WTC11 (cell line): ENCODE measurements around the gene SORL1. TPM values are rescaled to one million over a fixed set of nuclear protein-coding genes. Genes with fewer than 3 reads are reported as not detected.

Experiments used
- ATAC-seq: fragments of 200-7000 bp; cut with Tn5 transposase; 2 replicates; pipeline ENCODE4 v1.10.0; 2021; ENCODE audit warnings: mild to moderate bottlenecking, moderate library complexity
- CTCF ChIA-PET: fragments of 300-600 bp; sonication (Branson Sonifier 250); formaldehyde crosslinking; loops from one replicate; lab custom pipeline; 2021; ENCODE audit warnings: antibody characterized with exemption; lab: Charles Lee
- POLR2A ChIA-PET: fragments of 350-600 bp; sonication (Branson Sonifier 250); formaldehyde crosslinking; loops from one replicate; lab custom pipeline; 2021; ENCODE audit warnings: antibody characterized with exemption; lab: Charles Lee
- DNase-seq: peaks from one replicate; pipeline ENCODE4 v3.0.0; 2021; ENCODE audit warnings: low spot score
- H3K27ac Mint-ChIP-seq: 2 replicates; pipeline ENCODE4 v1.8.0; 2021; ENCODE audit warnings: mixed read lengths
- H3K27me3 Mint-ChIP-seq: 2 replicates; pipeline ENCODE4 v1.8.0; 2021; ENCODE audit warnings: low read depth, mild to moderate bottlenecking, moderate library complexity, mixed read lengths
- H3K36me3 Mint-ChIP-seq: 2 replicates; pipeline ENCODE4 v1.8.0; 2021; ENCODE audit warnings: mixed read lengths
- H3K4me1 Mint-ChIP-seq: 2 replicates; pipeline ENCODE4 v1.8.0; 2022; ENCODE audit warnings: mixed read lengths
- H3K4me3 Mint-ChIP-seq: 2 replicates; pipeline ENCODE4 v1.8.0; 2021; ENCODE audit warnings: mild to moderate bottlenecking, moderate library complexity, mixed read lengths
- H3K9me3 Mint-ChIP-seq: 2 replicates; pipeline ENCODE4 v1.8.0; 2021; ENCODE audit warnings: mixed read lengths
- ATF6 ChIP-seq: sonication (generic); formaldehyde crosslinking; IDR thresholded peaks from 2 replicates; pipeline ENCODE4 v1.8.1; 2023; ENCODE audit warnings: mild to moderate bottlenecking, missing genetic modification reagents
- CREB1 ChIP-seq: sonication (generic); formaldehyde crosslinking; IDR thresholded peaks from 2 replicates; pipeline ENCODE4 v1.8.0; 2023; ENCODE audit warnings: mild to moderate bottlenecking, missing genetic modification reagents
- E2F4 ChIP-seq: sonication (generic); formaldehyde crosslinking; IDR thresholded peaks from 2 replicates; pipeline ENCODE4 v1.8.1; 2022; ENCODE audit warnings: low read depth, mild to moderate bottlenecking, moderate library complexity, missing genetic modification reagents, borderline replicate concordance
- FOXK1 ChIP-seq: sonication (generic); formaldehyde crosslinking; IDR thresholded peaks from 2 replicates; pipeline ENCODE4 v1.8.0; 2022; ENCODE audit warnings: mild to moderate bottlenecking, moderate library complexity, missing genetic modification reagents
- NR1H2 ChIP-seq: sonication (generic); formaldehyde crosslinking; IDR thresholded peaks from 2 replicates; pipeline ENCODE4 v1.9.0; 2021; ENCODE audit warnings: mild to moderate bottlenecking, moderate library complexity, missing genetic modification reagents
- SMAD3 ChIP-seq: sonication (generic); formaldehyde crosslinking; IDR thresholded peaks from 2 replicates; pipeline ENCODE4 v1.8.0; 2022; ENCODE audit warnings: missing genetic modification reagents, mild to moderate bottlenecking, borderline replicate concordance
- TEAD4 ChIP-seq: sonication (generic); formaldehyde crosslinking; IDR thresholded peaks from 2 replicates; pipeline ENCODE4 v1.8.0; 2022; ENCODE audit warnings: mild to moderate bottlenecking, missing genetic modification reagents
- TP53 ChIP-seq: sonication (generic); formaldehyde crosslinking; IDR thresholded peaks from 2 replicates; pipeline ENCODE4 v1.8.1; 2023; ENCODE audit warnings: mild to moderate bottlenecking, missing genetic modification reagents
- USF1 ChIP-seq: sonication (generic); formaldehyde crosslinking; IDR thresholded peaks from 2 replicates; pipeline ENCODE4 v1.8.0; 2022; ENCODE audit warnings: mild to moderate bottlenecking, missing genetic modification reagents
- ZNF317 ChIP-seq: sonication (generic); formaldehyde crosslinking; IDR thresholded peaks from 2 replicates; pipeline ENCODE4 v1.8.1; 2023; ENCODE audit warnings: low read depth, mild to moderate bottlenecking, moderate library complexity, missing genetic modification reagents, borderline replicate concordance
- ZNF512 ChIP-seq: sonication (generic); formaldehyde crosslinking; IDR thresholded peaks from 2 replicates; pipeline ENCODE4 v1.8.1; 2022; ENCODE audit warnings: missing genetic modification reagents, borderline replicate concordance
- total RNA-seq: library from RNA; stranded (reverse); gene quantifications from 3 replicates; pipeline ENCODE4 v1.2.3, GENCODE V29; 2021
- TF ChIP-seq, protein P1 (sequence below): sonication (generic); formaldehyde crosslinking; IDR thresholded peaks from 2 replicates; pipeline ENCODE4 v1.8.1; 2023; ENCODE audit warnings: mild to moderate bottlenecking, missing genetic modification reagents, borderline replicate concordance
- TF ChIP-seq, protein P2 (sequence below): sonication (generic); formaldehyde crosslinking; IDR thresholded peaks from 2 replicates; pipeline ENCODE4 v1.8.0; 2023; ENCODE audit warnings: missing genetic modification reagents, mild to moderate bottlenecking, borderline replicate concordance
- TF ChIP-seq, protein P3 (sequence below): sonication (generic); formaldehyde crosslinking; IDR thresholded peaks from 2 replicates; pipeline ENCODE4 v1.8.1; 2023; ENCODE audit warnings: mild to moderate bottlenecking, moderate library complexity, missing genetic modification reagents
- TF ChIP-seq, protein P4 (sequence below): fragments of 250-450 bp; sonication (Bioruptor Pico); IDR thresholded peaks from 2 replicates; pipeline ENCODE4 v1.9.0; 2021; ENCODE audit warnings: mild to moderate bottlenecking
- TF ChIP-seq, protein P5 (sequence below): fragments of 200-600 bp; IDR thresholded peaks from 2 replicates; pipeline ENCODE4 v1.8.0; 2022; ENCODE audit warnings: antibody characterized with exemption

The SORL1 gene
- total RNA-seq, 1 experiment from 2014 or later, result 87.1 TPM

DNA sequence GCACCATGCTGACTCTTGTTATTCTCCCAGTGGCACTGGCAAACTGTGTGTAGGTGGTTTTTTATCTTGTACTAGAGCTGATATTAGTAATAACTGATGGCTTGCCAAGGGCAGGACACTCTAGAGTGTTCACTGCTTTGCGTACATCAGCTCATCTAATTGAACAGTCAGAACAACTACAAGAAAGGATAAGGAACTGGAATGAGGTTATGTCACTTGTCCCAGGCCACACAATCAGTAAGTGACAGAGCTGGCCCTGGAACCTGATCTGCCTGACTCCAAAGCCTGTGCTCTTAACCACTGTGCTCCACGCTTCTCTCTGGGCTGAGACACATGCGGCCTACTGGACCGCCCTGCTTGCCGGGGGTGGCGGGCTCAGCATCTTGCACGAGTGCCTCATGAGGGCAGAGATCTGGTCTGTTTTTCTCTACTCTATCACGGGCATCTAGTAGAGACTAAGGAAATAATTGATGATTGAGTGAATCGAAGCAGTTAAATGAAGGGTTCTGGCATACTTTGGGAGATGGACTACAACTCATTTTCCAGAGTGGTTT is 156.5 kb downstream of the SORL1 start:
- TF ChIP-seq ZNF317 (CRISPR knock-in tag), result no peak
- TF ChIP-seq E2F4, result no peak
- no peak for TF ChIP-seq SMAD3 (CRISPR knock-in tag)
- TF ChIP-seq ZNF512 (CRISPR knock-in tag), result no peak
- TF ChIP-seq, protein P1, sequence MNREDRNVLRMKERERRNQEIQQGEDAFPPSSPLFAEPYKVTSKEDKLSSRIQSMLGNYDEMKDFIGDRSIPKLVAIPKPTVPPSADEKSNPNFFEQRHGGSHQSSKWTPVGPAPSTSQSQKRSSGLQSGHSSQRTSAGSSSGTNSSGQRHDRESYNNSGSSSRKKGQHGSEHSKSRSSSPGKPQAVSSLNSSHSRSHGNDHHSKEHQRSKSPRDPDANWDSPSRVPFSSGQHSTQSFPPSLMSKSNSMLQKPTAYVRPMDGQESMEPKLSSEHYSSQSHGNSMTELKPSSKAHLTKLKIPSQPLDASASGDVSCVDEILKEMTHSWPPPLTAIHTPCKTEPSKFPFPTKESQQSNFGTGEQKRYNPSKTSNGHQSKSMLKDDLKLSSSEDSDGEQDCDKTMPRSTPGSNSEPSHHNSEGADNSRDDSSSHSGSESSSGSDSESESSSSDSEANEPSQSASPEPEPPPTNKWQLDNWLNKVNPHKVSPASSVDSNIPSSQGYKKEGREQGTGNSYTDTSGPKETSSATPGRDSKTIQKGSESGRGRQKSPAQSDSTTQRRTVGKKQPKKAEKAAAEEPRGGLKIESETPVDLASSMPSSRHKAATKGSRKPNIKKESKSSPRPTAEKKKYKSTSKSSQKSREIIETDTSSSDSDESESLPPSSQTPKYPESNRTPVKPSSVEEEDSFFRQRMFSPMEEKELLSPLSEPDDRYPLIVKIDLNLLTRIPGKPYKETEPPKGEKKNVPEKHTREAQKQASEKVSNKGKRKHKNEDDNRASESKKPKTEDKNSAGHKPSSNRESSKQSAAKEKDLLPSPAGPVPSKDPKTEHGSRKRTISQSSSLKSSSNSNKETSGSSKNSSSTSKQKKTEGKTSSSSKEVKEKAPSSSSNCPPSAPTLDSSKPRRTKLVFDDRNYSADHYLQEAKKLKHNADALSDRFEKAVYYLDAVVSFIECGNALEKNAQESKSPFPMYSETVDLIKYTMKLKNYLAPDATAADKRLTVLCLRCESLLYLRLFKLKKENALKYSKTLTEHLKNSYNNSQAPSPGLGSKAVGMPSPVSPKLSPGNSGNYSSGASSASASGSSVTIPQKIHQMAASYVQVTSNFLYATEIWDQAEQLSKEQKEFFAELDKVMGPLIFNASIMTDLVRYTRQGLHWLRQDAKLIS (CRISPR knock-in tag), result no peak
- TF ChIP-seq, protein P2, sequence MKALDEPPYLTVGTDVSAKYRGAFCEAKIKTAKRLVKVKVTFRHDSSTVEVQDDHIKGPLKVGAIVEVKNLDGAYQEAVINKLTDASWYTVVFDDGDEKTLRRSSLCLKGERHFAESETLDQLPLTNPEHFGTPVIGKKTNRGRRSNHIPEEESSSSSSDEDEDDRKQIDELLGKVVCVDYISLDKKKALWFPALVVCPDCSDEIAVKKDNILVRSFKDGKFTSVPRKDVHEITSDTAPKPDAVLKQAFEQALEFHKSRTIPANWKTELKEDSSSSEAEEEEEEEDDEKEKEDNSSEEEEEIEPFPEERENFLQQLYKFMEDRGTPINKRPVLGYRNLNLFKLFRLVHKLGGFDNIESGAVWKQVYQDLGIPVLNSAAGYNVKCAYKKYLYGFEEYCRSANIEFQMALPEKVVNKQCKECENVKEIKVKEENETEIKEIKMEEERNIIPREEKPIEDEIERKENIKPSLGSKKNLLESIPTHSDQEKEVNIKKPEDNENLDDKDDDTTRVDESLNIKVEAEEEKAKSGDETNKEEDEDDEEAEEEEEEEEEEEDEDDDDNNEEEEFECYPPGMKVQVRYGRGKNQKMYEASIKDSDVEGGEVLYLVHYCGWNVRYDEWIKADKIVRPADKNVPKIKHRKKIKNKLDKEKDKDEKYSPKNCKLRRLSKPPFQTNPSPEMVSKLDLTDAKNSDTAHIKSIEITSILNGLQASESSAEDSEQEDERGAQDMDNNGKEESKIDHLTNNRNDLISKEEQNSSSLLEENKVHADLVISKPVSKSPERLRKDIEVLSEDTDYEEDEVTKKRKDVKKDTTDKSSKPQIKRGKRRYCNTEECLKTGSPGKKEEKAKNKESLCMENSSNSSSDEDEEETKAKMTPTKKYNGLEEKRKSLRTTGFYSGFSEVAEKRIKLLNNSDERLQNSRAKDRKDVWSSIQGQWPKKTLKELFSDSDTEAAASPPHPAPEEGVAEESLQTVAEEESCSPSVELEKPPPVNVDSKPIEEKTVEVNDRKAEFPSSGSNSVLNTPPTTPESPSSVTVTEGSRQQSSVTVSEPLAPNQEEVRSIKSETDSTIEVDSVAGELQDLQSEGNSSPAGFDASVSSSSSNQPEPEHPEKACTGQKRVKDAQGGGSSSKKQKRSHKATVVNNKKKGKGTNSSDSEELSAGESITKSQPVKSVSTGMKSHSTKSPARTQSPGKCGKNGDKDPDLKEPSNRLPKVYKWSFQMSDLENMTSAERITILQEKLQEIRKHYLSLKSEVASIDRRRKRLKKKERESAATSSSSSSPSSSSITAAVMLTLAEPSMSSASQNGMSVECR (CRISPR knock-in tag), result no peak
- no peak for TF ChIP-seq CREB1
- no peak for TF ChIP-seq TEAD4 (CRISPR knock-in tag)
- TF ChIP-seq, protein P3, sequence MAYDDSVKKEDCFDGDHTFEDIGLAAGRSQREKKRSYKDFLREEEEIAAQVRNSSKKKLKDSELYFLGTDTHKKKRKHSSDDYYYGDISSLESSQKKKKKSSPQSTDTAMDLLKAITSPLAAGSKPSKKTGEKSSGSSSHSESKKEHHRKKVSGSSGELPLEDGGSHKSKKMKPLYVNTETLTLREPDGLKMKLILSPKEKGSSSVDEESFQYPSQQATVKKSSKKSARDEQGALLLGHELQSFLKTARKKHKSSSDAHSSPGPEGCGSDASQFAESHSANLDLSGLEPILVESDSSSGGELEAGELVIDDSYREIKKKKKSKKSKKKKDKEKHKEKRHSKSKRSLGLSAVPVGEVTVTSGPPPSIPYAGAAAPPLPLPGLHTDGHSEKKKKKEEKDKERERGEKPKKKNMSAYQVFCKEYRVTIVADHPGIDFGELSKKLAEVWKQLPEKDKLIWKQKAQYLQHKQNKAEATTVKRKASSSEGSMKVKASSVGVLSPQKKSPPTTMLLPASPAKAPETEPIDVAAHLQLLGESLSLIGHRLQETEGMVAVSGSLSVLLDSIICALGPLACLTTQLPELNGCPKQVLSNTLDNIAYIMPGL (CRISPR knock-in tag), result no peak
- TF ChIP-seq FOXK1 (CRISPR knock-in tag), result no peak
- TF ChIP-seq USF1 (CRISPR knock-in tag), result no peak
- TF ChIP-seq TP53, result no peak
- no peak for TF ChIP-seq NR1H2 (CRISPR knock-in tag)
- TF ChIP-seq, protein P4, sequence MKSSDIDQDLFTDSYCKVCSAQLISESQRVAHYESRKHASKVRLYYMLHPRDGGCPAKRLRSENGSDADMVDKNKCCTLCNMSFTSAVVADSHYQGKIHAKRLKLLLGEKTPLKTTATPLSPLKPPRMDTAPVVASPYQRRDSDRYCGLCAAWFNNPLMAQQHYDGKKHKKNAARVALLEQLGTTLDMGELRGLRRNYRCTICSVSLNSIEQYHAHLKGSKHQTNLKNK, result no peak
- TF ChIP-seq ATF6 (CRISPR knock-in tag), result no peak
- TF ChIP-seq, protein P5, sequence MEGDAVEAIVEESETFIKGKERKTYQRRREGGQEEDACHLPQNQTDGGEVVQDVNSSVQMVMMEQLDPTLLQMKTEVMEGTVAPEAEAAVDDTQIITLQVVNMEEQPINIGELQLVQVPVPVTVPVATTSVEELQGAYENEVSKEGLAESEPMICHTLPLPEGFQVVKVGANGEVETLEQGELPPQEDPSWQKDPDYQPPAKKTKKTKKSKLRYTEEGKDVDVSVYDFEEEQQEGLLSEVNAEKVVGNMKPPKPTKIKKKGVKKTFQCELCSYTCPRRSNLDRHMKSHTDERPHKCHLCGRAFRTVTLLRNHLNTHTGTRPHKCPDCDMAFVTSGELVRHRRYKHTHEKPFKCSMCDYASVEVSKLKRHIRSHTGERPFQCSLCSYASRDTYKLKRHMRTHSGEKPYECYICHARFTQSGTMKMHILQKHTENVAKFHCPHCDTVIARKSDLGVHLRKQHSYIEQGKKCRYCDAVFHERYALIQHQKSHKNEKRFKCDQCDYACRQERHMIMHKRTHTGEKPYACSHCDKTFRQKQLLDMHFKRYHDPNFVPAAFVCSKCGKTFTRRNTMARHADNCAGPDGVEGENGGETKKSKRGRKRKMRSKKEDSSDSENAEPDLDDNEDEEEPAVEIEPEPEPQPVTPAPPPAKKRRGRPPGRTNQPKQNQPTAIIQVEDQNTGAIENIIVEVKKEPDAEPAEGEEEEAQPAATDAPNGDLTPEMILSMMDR, result no peak
- TF ChIP-seq, all 79 proteins: peak for 0
- no peaks in the 10 kb centered on the region for H3K9me3 Mint-ChIP-seq
- no peak overlapping the region for H3K4me3 Mint-ChIP-seq
- H3K27ac Mint-ChIP-seq, result no peak overlapping the region
- ATAC-seq, result no peak
- DNase-seq, result no peak
- CTCF ChIA-PET, result no interaction called here
- H3K27me3 Mint-ChIP-seq, result no peaks in the 10 kb centered on the region
- no peaks in the 10 kb centered on the region for H3K4me1 Mint-ChIP-seq
- peaks cover 90% of the 10 kb centered on the region for H3K36me3 Mint-ChIP-seq
- POLR2A ChIA-PET, result no interaction called here
